Muscle layer of colon (tissue), 2 donors: ENCODE results near the gene FIGNL2.

Experiments
- H3K27ac ChIP-seq: one replicate; pipeline ENCODE4 v1.7.0; 2013; ENCODE audit warnings: low read depth, mild to moderate bottlenecking, low read length, moderate library complexity
- H3K27me3 ChIP-seq, 2 donors: one replicate each; pipeline ENCODE4 v1.7.0; 2013; ENCODE audit warnings: low read length in 2 of 2, mild to moderate bottlenecking in 2 of 2; ENCODE audit not compliant: insufficient read depth in 2 of 2, control insufficient read depth in 1 of 2
- H3K36me3 ChIP-seq: one replicate; pipeline ENCODE4 v1.7.0; 2013; ENCODE audit warnings: mild to moderate bottlenecking, low read length; ENCODE audit not compliant: insufficient read depth
- H3K4me1 ChIP-seq: one replicate; pipeline ENCODE4 v1.7.0; 2013; ENCODE audit warnings: mild to moderate bottlenecking, low read length; ENCODE audit not compliant: insufficient read depth
- H3K4me3 ChIP-seq, 2 donors: one replicate each; pipeline ENCODE4 v1.7.0; 2013; ENCODE audit warnings: low read length in 2 of 2, low read depth in 1 of 2, mild to moderate bottlenecking in 1 of 2, moderate library complexity in 1 of 2
- H3K9ac ChIP-seq: one replicate; pipeline ENCODE4 v1.7.0; 2013; ENCODE audit warnings: low read length
- H3K9me3 ChIP-seq: one replicate; pipeline ENCODE4 v1.7.0; 2013; ENCODE audit warnings: mild to moderate bottlenecking, low read length
- donor health status: abdominal sarcoma.
- donor health status: Adenocarcinoma of cecum.

Gene FIGNL2

DNA sequence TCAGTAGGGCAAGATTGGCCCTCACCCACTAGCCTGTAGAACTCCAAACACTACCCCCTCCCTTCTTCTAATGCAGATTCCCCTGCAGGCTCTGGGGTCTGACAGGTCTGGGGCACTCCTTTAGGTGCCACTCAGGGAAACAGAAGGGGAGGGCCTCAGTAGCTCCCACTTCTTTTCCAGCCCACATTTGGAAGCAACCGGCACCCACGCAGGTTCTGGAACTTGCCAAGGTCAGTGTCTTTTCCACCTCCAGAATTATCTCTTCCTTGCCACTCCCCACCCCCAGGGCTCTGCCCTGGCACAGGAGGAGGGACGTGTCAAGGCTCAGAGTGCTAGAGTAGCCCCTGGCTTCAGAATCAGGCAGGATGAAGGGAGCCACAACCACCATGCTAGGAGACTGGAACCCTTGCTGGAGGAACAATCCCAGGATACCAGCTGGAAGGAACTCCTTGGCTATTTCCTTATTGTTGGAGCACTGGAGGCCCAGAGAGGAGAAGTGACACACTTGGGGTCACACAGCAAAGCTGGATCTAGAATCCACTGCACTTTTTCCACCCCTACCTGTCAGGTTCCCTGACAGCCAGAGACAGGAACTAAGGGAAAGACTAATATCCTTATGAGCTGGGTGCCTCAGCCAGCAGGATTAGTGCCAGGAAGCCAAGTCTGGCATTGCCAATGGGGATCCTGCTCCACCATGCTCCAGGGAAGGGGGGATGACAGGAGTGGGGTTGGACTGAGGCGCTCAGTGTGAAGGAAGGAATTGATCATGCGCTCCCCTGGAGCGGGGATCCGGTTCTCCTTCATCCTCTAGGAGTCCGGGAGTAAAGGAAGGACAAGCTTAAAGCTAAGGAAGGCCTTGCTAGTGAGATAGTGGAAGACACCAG is 1.8 kb upstream of the FIGNL2 start:
- Histone ChIP-seq H3K4me1 (peaks cover 14% of the 10 kb centered on the region), H3K9me3 (no peaks in the 10 kb centered on the region), H3K36me3 (no peaks in the 10 kb centered on the region), H3K27me3 (peaks cover 17 to 34% of the 10 kb centered on the region in 2 donors), H3K4me3 (no peak overlapping the region), H3K27ac (no peak overlapping the region), H3K9ac (no peak overlapping the region)

DNA sequence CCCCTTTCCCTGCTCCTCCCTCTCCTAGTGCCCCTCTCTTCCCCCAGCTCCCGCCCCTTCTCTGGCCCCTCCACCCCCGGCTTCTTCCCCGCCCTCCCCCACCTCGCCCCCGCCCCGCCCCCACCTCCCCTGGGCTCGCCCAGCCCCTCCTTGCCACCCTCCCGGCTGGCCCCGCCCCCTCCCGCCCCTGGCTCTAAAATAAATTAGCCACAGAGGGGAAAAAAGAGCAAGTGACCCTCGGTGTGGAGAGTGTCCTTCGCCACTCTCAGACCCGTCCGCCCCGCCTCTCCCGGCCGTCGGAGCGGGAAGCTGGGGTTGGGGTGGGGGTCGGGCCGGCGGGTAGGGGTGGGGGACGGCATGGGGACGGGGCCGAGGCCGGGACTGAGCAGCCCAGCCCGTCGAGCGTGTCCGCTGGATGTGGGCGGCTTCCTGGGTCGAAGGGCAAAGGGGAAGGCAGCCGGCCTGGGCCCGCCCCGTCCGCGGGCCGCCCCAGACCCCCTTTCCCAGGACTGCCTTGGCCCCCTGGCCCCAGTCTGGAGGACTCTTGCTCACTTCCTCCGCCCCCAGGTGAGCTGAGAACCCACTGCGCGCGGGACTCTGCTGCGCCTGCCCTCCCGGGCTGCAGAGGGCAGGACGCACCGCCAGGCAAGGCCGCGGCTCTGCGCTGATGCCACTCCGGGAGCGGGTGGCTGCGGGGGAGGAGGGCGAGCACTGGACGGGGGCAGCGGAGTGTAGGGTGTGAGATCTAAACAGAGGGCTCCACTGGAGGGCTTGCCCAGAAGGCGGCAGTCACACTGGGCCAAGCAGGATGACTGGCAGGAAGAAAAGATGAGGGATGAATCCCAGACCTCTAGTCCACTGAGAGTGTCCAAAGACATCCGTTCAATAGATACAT is 570 bp upstream of the FIGNL2 start:
- H3K4me1 ChIP-seq: peaks cover 14% of the 10 kb centered on the region
- H3K36me3 ChIP-seq: no peaks in the 10 kb centered on the region
- H3K4me3 ChIP-seq: no peak overlapping the region
- H3K9ac ChIP-seq: no peak overlapping the region
- peaks cover 29 to 46% of the 10 kb centered on the region in 2 donors for H3K27me3 ChIP-seq
- no peak overlapping the region for H3K27ac ChIP-seq
- no peaks in the 10 kb centered on the region for H3K9me3 ChIP-seq

DNA sequence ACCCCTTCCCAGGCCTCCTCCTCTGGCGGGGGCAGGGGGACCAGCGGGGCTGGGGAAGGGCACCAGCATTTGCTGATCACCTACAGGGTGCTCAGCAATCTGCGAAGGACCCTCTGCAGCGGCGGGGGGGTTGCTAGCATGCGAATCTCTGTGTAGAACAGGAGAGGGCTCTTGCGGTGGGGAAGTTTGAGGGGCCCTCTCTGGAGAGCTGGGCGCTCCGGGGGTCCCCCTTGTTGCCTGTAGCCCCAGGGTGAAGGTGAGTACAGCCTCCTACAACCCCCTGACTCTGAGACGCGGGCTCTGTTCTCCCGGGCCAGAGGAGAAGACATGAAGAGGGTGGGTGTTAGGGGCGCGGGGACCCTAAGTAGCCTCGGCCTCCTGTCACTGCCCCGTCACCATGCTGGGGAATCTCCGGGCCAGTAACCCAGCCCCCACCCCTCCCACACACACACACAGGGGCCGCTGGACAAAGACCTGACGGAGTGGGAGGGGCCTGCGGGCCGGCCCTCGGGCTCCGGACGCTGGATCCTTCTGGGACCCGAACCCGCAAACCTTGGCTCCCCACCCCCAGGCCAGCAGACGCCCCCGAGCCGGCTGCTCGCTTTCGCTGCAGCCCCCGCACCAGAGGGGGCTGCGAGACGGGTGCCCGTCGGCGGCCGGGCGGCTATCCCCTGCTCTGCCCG is 734 bp downstream of the FIGNL2 start:
- peaks cover 14% of the 10 kb centered on the region for H3K4me1 ChIP-seq

DNA sequence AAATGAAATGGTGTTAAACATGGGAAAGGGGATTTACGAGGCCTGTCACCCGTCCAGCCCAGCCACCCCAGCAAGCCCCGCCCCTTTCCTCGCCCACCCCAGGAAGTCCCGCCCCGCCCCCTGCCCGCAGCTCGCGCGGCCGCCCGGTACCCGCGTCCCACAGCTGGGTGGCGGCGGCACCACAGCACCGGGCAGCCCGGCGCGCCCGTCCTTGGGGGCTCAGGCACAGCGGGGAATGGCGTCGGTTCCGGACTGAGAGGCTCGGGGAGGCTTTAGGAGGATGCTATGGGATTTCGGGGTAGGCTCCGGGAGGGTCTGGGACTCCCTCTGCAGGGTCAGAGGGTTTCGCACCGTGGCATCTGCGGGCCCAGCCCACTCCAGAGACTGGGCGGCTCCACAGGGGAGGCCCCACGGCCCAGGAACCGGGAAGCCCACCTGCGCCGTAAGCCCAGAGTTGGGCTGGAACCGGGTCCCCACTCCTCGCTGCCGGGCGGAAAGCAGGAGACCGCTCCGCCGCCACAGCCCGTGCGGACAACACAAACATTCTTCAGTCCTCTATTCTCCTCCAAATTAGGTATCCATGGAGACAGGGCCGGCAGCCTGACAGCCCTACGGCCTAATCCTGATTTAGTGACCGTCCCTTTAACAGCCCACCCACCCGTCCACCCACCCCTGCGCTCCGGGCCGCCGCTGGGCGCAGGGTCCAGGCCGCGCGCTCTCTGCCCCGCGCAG is 1.4 kb downstream of the FIGNL2 start:
- Histone ChIP-seq H3K27ac (no peak overlapping the region), H3K4me1 (peaks cover 14% of the 10 kb centered on the region), H3K27me3 (peaks cover 36 to 66% of the 10 kb centered on the region in 2 donors), H3K36me3 (no peaks in the 10 kb centered on the region), H3K9me3 (no peaks in the 10 kb centered on the region), H3K4me3 (peak overlapping the region; percentile 42 to 49), H3K9ac (no peak overlapping the region)

More for the DNA sequence above, 734 bp downstream of the FIGNL2 start:
- Histone ChIP-seq H3K9ac (no peak overlapping the region), H3K36me3 (no peaks in the 10 kb centered on the region), H3K4me3 (peak overlapping the region; percentile 42 to 49), H3K9me3 (no peaks in the 10 kb centered on the region), H3K27me3 (peaks cover 36 to 59% of the 10 kb centered on the region in 2 donors), H3K27ac (no peak overlapping the region)

DNA sequence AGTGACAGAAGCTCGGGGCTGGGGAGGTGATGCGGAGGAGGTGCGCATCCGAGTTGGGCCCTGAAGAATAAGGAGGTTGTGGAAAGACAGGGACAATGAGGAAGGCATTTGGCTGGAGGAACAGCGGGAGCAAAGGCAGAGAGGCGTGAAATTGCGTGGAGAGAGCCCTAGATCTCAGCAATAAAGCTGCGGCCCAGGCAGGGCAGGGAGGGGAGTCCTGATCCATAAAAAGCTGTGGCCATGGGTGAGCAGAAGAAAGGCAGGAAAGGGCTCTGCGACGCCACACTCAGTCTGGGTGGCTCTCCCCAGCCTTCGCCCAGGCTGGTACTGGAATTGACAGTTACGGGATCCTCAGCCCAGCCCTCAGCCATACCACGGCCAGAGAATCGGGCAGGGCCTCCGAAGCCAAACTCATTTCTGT is 2.2 kb downstream of the FIGNL2 start:
- H3K9ac ChIP-seq: no peak overlapping the region
- no peak overlapping the region for H3K27ac ChIP-seq
- H3K9me3 ChIP-seq: no peaks in the 10 kb centered on the region
- H3K4me3 ChIP-seq: no peak overlapping the region
- peaks cover 42 to 72% of the 10 kb centered on the region in 2 donors for H3K27me3 ChIP-seq
- no peaks in the 10 kb centered on the region for H3K36me3 ChIP-seq
- H3K4me1 ChIP-seq: peaks cover 14% of the 10 kb centered on the region

DNA sequence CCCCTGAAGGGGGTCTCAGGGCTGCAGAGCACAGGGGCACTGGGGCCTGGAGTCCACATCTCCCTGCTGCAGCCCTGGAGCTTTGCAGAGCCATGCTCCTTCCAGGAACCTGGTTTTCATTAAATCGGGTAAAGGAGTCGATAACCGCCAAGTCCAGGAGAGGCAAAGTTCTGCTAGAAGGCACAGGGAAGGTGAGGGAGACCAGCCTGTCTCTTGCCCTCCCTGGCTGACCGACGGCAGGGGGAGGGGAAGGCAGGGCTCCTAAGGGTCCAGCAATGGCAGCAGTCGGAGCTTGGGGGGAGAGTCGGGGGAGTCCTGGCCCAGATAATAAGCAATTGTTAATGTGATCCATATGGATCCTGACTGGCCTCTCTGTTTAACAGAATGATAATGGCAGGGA is 3.0 kb downstream of the FIGNL2 start:
- H3K4me3 ChIP-seq: no peak overlapping the region

DNA sequence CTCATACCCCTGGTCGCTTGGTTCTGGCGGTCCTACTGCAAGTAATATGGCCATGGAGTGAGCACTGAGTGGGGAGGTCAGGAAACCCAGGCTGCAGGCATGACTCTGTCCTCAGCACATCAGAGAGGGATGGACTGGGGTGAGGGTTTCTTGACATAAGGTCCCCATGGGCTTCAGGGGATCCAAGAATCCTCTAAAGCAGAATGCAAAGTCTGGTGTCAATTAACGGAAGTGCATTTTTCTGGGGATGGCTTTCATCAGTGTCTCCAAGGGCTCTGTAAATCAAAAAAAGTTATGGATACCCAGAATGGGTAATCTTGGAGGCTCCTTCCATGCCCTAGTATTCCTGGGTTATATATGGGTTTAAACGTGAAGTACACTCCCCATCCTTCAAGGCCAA is 3.7 kb downstream of the FIGNL2 start:
- Histone ChIP-seq H3K9me3 (no peaks in the 10 kb centered on the region), H3K27me3 (peaks cover 42 to 72% of the 10 kb centered on the region in 2 donors)

More for the DNA sequence above, 3.0 kb downstream of the FIGNL2 start:
- Histone ChIP-seq H3K27ac (no peak overlapping the region), H3K27me3 (peaks cover 42 to 72% of the 10 kb centered on the region in 2 donors), H3K9me3 (no peaks in the 10 kb centered on the region), H3K4me1 (peaks cover 11% of the 10 kb centered on the region), H3K9ac (no peak overlapping the region), H3K36me3 (no peaks in the 10 kb centered on the region)

DNA sequence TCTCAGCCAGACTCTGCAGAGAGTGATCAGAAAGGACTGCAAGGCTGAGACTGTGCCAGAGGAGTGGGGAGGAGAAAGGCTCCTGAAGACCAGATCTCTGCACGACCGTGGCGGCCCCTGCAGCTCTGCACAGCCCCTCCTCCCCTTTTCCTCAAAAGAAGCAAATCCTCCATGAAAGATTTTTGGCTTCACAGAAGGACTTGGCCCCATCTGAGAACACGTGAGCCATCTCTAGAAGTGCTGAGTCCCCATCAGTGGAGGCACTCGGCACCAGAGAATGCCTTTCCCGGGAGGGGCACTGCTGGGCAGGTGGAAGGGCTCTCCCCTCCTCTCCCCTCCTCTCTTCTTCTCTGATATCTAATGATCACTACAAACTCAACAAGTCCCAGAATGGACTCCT is 6.8 kb downstream of the FIGNL2 start:
- Histone ChIP-seq H3K4me3 (no peak overlapping the region), H3K36me3 (no peaks in the 10 kb centered on the region), H3K9ac (no peak overlapping the region), H3K27me3 (peaks cover 39 to 52% of the 10 kb centered on the region in 2 donors), H3K27ac (no peak overlapping the region), H3K4me1 (peaks cover 7% of the 10 kb centered on the region), H3K9me3 (no peaks in the 10 kb centered on the region)

More for the DNA sequence above, 3.7 kb downstream of the FIGNL2 start:
- Histone ChIP-seq H3K9ac (no peak overlapping the region), H3K4me1 (peaks cover 7% of the 10 kb centered on the region), H3K36me3 (no peaks in the 10 kb centered on the region), H3K4me3 (no peak overlapping the region), H3K27ac (no peak overlapping the region)

DNA sequence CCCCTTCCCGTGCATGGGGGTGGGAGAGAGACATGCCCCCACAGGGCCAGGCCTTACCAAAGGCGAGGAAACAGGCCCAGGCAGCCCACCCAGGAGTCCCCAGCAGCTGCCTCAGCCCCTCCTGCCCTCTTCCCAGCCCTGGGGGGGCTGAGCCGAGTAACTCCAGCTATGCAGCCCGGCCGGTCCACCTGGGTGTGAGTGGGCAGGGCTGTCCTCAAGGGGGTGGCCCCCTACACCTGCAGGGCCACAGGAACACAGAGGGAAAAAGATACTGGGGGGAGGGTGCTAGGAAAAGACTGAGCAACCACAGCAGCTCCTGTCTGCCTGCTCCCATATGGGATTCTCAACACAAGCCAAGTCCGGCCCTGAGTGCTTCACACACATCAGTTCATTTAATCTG is 7.6 kb downstream of the FIGNL2 start:
- Histone ChIP-seq H3K27me3 (peaks cover 31 to 44% of the 10 kb centered on the region in 2 donors), H3K9ac (no peak overlapping the region), H3K9me3 (no peaks in the 10 kb centered on the region), H3K4me3 (no peak overlapping the region), H3K27ac (no peak overlapping the region), H3K4me1 (peaks cover under 1% of the 10 kb centered on the region), H3K36me3 (no peaks in the 10 kb centered on the region)

DNA sequence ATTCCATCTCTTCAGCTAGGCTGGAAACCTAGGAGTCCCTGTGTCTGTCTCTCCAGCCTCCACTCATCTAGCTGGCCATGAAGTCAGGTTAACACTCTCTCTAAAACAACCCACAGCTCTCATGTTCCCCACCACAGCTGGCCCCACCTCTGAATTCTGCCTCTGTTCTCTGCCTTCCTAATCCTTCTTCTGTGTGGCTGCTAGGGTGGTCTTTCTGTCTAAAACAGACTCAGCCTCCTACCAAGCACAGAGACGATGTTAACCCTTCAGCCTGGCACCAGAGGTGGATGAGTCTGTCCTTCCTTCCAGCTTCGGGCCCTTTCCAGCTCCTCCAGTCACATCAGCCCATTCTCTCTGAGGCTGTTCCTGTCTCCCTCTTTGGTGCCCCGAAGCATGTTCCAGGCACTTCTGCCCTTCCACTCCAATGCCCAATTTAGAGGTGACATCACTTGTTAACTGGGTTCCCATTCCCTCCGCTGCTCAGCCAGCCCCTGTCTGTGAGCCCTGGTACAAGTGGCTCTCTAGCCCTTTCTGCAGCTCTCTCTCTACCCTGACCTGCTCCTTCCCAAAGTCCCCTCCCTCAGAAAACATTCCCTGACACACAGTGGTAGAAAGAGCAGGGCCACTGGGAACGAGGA is 9.1 kb downstream of the FIGNL2 start:
- Histone ChIP-seq H3K4me1 (no peaks in the 10 kb centered on the region), H3K36me3 (no peaks in the 10 kb centered on the region), H3K4me3 (no peak overlapping the region), H3K9me3 (no peaks in the 10 kb centered on the region), H3K9ac (no peak overlapping the region), H3K27me3 (peaks cover 17 to 29% of the 10 kb centered on the region in 2 donors), H3K27ac (no peak overlapping the region)
